ENCODE data around the gene UBE2QL1.

UBE2QL1 gene

GRCh38 chr5:6518298-6519057, 69.8 kb downstream of the UBE2QL1 start:
- no peaks in the 10 kb centered on the region for H3K36me3 ChIP-seq
- TF ChIP-seq CTCF (IDR thresholded peaks at IDR 0.05; ENCODE audit: low read depth, low read length): no peak

GRCh38 chr5:6520201-6520600, 71.5 kb downstream of the UBE2QL1 start:
- Histone ChIP-seq H3K27me3 (no peaks in the 10 kb centered on the region), H3K9me3 (no peaks in the 10 kb centered on the region), H3K4me3 (ENCODE audit: low read depth, low read length) (no peak overlapping the region), H3K4me1 (no peaks in the 10 kb centered on the region), H3K36me3 (no peaks in the 10 kb centered on the region)
- DNase-seq: no peak
- TF ChIP-seq CTCF (IDR thresholded peaks at IDR 0.05; ENCODE audit: low read depth, low read length): no peak

More at GRCh38 chr5:6518298-6519057, 69.8 kb downstream of the UBE2QL1 start:
- no peak for DNase-seq
- Histone ChIP-seq H3K9me3 (no peaks in the 10 kb centered on the region), H3K4me3 (ENCODE audit: low read depth, low read length) (no peak overlapping the region), H3K4me1 (no peaks in the 10 kb centered on the region), H3K27me3 (no peaks in the 10 kb centered on the region)

GRCh38 chr5:6522331-6522730, 73.7 kb downstream of the UBE2QL1 start:
- TF ChIP-seq CTCF (IDR thresholded peaks at IDR 0.05; ENCODE audit: low read depth, low read length): no peak

GRCh38 chr5:6522923-6523322, 74.3 kb downstream of the UBE2QL1 start:
- no peak for DNase-seq
- Histone ChIP-seq H3K9me3 (no peaks in the 10 kb centered on the region), H3K27me3 (no peaks in the 10 kb centered on the region), H3K36me3 (no peaks in the 10 kb centered on the region), H3K4me1 (no peaks in the 10 kb centered on the region), H3K4me3 (ENCODE audit: low read depth, low read length) (no peak overlapping the region)
- TF ChIP-seq CTCF (IDR thresholded peaks at IDR 0.05; ENCODE audit: low read depth, low read length): no peak

More at GRCh38 chr5:6522331-6522730, 73.7 kb downstream of the UBE2QL1 start:
- Histone ChIP-seq H3K9me3 (no peaks in the 10 kb centered on the region), H3K36me3 (no peaks in the 10 kb centered on the region), H3K4me3 (ENCODE audit: low read depth, low read length) (no peak overlapping the region), H3K4me1 (no peaks in the 10 kb centered on the region), H3K27me3 (no peaks in the 10 kb centered on the region)
- no peak for DNase-seq

- Histone ChIP-seq H3K27me3 (no peaks in the 10 kb centered on the region), H3K4me1 (no peaks in the 10 kb centered on the region), H3K9me3 (no peaks in the 10 kb centered on the region), H3K4me3 (ENCODE audit: low read depth, low read length) (no peak overlapping the region), H3K36me3 (no peaks in the 10 kb centered on the region)
- TF ChIP-seq CTCF (IDR thresholded peaks at IDR 0.05; ENCODE audit: low read depth, low read length): no peak
- no peak for DNase-seq
Measured at GRCh38 chr5:6525422-6525821, 76.8 kb downstream of the UBE2QL1 start.

- no peaks in the 10 kb centered on the region for H3K9me3 ChIP-seq
- H3K4me3 ChIP-seq (ENCODE audit: low read depth, low read length): no peak overlapping the region
- DNase-seq: peak; percentile 70
- H3K36me3 ChIP-seq: no peaks in the 10 kb centered on the region
- H3K4me1 ChIP-seq: no peaks in the 10 kb centered on the region
- no peaks in the 10 kb centered on the region for H3K27me3 ChIP-seq
- TF ChIP-seq CTCF (IDR thresholded peaks at IDR 0.05; ENCODE audit: low read depth, low read length): peak; percentile 77
Measured at GRCh38 chr5:6525910-6526309, 77.3 kb downstream of the UBE2QL1 start.
